HG02763 (cell line): ENCODE results near the gene KICS2.

Experiments
- ATAC-seq: cut with Tn5 transposase; IDR thresholded peaks from one replicate; pipeline ENCODE4 v1.9.1; 2021; ENCODE audit warnings: mild to moderate bottlenecking, moderate library complexity; ENCODE audit not compliant: unreplicated experiment

KICS2 gene

GRCh38 chr12:64222009-64222765, at the start of gene KICS2:
TSS of gene KICS2 (minus strand) at chr12:64222296. CDS start at chr12:64222237, 59 bp downstream.
- peak; percentile 96 for ATAC-seq

GRCh38 chr12:64270411-64270810, 48.3 kb upstream of the KICS2 start:
- no peak for ATAC-seq

DNA sequence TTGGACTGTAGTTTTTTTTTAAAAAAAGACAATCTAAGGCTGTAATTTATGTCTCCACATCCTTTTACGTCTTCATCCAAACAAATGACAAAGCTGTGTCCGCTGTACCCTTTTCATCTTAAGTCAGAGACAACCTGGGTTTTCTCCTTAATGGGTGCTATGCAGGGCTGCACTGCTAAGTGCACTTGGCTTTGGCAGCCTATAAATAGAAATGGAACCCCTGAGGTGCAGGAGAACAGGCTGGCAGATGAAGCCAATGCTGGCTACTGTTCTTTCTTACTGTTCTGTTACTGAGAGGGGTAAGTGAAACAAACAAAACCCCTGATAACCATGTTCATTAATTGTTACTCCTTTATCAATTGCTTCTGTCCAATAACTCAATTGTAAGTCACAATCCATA, 47.1 kb upstream of the KICS2 start:
- ATAC-seq, result no peak

DNA sequence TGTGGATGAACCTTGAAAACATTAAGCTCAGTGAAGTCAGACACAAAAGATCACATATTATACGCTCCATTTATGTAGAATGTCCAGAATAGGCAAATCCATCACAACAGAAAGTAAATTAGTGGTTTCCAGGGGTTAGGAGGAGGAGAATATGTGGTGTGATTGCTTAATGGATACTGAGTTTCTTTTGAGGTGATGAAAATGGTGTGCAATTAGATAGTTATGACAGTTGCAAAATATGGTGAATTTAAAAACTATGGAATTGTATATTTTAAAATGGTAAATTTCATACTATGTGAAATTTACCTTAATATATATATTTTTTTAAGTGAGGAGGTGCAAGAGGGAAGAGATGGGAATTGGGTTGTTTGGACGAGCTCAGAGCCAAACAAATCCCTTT, 46.3 kb upstream of the KICS2 start:
- ATAC-seq, result no peak

DNA sequence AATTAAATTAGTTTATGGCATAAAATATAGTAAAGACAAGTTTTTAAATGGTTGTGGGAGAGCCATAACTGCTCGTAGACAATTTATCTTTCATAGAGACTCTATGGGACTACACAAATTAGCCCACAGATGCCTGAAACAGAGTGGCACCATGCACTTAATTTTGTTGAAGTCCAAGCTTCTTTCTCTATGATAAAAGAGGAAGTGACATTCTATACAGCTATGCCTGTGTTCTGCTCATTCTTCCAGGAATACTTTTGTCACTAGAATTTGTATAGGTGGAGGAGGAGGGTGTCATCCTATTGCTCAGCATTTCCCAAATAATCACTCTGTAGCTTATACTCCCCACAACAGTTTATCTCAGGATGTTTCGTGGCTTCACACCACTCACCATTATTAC, 43.7 kb upstream of the KICS2 start:
- ATAC-seq, result no peak

DNA sequence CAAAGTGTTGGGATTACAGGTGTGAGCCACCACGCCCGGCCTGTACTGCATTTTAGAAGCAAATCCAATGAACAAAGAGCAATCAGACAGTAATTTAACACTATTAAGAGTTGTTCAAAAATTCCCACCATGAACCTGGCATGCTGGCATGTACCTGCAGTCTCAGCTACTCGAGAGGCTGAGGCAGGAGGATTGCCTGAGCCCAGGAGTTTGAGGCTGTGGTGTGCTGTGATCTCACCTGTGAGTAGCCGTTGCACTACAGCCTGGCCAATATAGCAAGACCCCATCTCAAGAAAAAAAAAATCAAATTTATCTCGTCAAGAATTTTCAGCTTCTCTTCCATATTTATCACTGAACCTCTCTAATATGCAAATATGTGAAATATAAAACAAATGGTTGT, 39.7 kb upstream of the KICS2 start:
- ATAC-seq, result no peak

- no peak for ATAC-seq
These were observed 36.5 kb upstream of the KICS2 start for GRCh38 chr12:64258576-64258975.

DNA sequence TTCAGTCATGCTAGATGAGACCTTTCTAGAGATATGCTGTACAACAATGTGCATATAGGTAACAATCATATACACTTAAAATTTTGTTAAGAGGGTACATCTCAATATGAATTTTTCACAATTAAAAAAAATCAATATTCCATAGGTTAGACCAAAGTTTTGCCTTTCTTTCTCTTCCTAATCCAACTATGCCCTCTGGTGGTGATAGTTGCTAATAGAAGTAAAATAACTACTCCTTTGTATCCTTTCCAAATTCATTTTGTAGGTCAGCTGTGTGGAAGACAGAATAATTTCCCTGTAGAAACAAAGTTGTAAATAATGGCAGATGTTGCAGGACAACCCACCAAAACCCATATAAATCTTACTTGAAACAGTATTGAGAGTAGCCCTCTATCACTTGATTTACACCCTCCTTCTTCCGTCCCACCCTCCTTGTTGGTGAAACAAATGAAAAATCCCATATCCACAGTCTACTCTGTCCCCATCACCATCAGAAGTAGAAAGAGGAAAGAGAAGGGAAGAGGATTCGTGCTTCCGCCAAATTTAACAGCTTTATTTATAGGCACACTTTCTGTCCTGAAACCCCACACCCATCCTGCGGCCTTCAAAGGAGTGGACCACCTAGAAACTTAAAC, 34.2 kb upstream of the KICS2 start:
- ATAC-seq, result no peak

DNA sequence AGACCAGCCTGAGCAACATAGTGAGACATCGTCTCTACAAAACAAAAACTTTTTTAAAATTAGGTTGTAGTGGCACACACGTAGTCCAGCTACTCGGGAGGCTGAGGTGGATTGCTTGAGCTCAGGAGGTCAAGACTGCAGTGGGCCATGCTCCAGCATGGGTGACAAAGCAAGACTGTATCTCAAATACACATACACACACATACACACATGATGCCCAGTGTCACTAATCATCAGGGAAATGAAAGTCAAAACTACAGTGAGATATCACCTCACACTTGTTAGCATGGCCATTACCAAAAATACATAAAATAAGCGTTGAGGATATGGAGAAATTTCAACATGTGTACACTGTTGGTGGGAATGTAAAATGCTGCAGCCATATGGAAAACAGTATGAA, 33.2 kb upstream of the KICS2 start:
- no peak for ATAC-seq

DNA sequence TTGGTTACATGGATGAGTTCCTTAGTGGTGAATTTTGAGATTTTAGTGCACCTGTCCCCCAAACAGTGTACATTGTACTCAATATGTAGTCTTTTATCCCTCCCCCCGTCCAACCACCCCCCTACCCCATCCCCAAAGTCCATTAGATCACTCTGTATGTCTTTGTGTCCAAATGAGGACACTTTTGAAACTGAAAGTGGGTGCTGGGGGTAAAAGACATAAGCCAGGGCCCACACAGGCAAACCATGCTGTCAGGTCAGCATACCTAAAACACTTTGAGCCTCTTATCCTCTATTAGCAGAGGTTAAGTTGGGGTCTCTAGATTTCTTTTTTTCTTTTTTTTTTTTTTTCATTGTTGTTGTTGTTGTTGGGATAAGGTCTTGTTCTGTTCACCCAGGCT, 31.3 kb upstream of the KICS2 start:
- ATAC-seq, result no peak

GRCh38 chr12:64252681-64253080, 30.6 kb upstream of the KICS2 start:
- ATAC-seq, result no peak

DNA sequence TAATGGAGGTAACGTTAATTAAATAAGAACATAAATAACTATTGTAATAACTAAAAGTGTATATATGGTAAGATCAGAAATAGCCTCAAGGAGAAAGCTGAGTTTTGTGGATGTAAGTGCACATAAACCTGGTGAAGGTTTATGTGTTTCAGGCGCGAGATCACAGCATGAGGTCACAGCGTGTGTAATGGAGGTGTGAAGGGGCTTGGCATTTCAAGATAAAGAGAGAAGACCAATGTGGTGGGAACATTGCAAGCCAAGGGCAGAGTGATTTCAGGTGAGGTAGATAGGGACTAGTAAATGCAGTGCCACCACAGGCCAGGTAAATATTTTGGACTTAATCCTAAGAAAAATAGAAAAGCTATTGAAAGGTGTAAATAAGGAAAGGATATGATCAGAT, 21.7 kb upstream of the KICS2 start:
- ATAC-seq, result no peak

DNA sequence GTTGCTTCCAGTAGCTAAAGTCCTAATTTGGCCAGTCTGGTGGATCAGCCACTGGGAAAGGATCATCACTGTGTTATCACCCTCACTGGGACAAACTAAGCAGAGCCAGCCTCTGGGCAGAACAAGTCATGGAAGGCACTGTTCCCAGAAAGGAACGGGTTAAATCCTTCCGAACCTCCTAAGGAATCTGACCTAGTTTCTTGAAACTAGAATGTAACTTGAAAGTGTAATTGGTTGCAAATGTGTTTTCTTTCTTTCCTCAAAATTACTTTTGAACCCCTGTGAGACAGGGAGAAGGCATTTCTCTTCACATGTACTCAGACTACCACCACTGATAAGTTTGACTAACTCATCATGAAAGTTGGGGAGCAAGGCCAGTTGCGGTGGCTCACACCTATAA, 18.7 kb upstream of the KICS2 start:
- no peak for ATAC-seq

DNA sequence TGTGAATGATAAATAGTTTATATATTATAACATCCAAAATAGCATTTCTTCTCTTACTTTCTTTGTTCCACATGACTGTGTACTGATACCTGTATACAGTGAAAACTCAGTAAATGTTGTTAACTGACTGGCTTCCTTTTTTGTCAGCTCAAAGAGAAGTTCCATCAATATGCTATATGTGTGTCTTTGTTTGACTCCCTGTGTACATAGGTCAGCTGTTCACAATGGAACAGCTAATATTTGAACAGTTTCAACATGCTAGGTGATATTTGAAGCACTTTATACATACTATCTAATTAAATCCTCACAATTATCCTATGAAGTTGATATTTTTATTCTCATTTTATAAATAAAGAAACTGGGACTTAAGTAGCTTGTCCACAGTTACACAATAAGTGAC, 15.3 kb upstream of the KICS2 start:
- no peak for ATAC-seq

GRCh38 chr12:64236549-64236948, 14.5 kb upstream of the KICS2 start:
- ATAC-seq, result no peak

- no peak for ATAC-seq
These were observed 10.1 kb upstream of the KICS2 start for GRCh38 chr12:64232196-64232595.

- no peak for ATAC-seq
These were observed 7.7 kb upstream of the KICS2 start for GRCh38 chr12:64229796-64230195.

GRCh38 chr12:64229240-64229639, 7.1 kb upstream of the KICS2 start:
- ATAC-seq, result no peak

GRCh38 chr12:64225626-64226025, 3.5 kb upstream of the KICS2 start:
- no peak for ATAC-seq

- ATAC-seq, result peak; percentile 32
These were observed 466 bp downstream of the KICS2 start for GRCh38 chr12:64221651-64222008.

DNA sequence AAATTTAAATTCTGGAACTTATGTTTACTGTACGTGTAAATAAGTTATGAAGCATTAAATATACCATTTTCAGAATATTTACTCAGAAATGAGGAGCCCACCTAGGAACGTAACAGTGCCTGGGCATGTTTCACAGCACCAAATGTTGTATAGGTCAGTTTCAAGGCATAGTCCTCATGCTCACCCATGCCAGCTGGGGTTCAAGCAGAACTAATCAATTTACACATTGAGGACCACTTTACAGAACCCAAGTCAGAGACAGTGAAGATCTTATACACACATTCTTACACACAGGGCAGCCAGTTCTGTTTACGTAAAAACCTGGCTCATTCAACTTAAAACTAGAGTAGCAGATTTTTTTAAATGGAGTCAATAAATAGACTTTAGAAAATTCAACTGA, 2.0 kb downstream of the KICS2 start:
- no peak for ATAC-seq

DNA sequence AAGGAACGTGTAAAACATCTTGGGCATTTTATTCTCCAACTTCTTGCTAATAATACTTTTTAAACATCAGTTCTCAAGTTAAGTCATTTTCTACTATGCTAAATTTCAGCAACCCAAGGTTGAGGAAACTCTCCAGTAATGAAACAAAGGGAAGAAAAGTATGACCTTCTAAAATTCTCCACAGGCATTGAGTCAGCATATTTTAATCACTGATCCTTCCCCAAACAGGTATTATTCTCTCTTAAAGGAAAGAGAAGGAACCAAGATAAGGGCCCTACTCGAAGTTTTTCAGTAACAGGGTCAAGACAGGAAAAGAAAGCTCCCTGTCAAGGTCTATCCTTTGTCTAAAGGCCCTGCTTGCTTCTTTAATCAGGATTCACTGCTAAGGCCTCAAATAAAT, 3.0 kb downstream of the KICS2 start:
- no peak for ATAC-seq

GRCh38 chr12:64218597-64218996, 3.5 kb downstream of the KICS2 start:
- no peak for ATAC-seq
